ENCODE data around the gene HS1BP3. TPM values are rescaled to one million over a fixed set of nuclear protein-coding genes. Genes with fewer than 3 reads are reported as not detected.

The HS1BP3 gene
- total and polyA plus RNA-seq, 2 of the 4 experiments (the other 2 are of a cell fraction), result 9.0 to 14.8 TPM

- intact Hi-C loops (cut with micrococcal nuclease), result loop anchor here (1.0 to 5.0 kb wide), 5 partner anchors 16 to 224 kb away; no protein-coding TSS in a partner anchor
- ATAC-seq (ENCODE audit: low read depth), result no peak
These were observed 15.8 kb downstream of the HS1BP3 start for GRCh38 chr2:20635113-20635510.

More at GRCh38 chr2:20635113-20635510, 15.8 kb downstream of the HS1BP3 start:
- Histone ChIP-seq H4K20me1 (ENCODE audit: insufficient read depth, low read length) (no peaks in the 10 kb centered on the region), H4K91ac (ENCODE audit: insufficient read depth, low read depth, low read length) (no peak overlapping the region), H2BK15ac (ENCODE audit: low read depth, low read length) (no peak overlapping the region), H4K8ac (ENCODE audit: low read depth in 2 of 2, low read length in 2 of 2) (no peak overlapping the region), H2BK20ac (ENCODE audit: low read depth, low read length) (no peak overlapping the region), H3K4me1 (ENCODE audit: control insufficient read depth, insufficient read depth, low read length) (peaks cover 11% of the 10 kb centered on the region), H3K27me3 (ENCODE audit: control insufficient read depth, insufficient read depth, low read length) (no peaks in the 10 kb centered on the region), H3K9ac (ENCODE audit: low read depth, low read length) (no peak overlapping the region), H2BK120ac (ENCODE audit: low read depth, low read length) (no peak overlapping the region), H2BK5ac (ENCODE audit: low read depth, low read length, poor library complexity, severe bottlenecking) (no peak overlapping the region), H3K4ac (ENCODE audit: low read depth, low read length) (no peak overlapping the region; the same call in 1 of the 2 replicates), H3K14ac (replicated peaks; ENCODE audit: low read depth, low read length) (no peak overlapping the region), H3K4me3 (ENCODE audit: insufficient read depth, low read depth, low read length) (no peak overlapping the region), H3K27ac (ENCODE audit: insufficient read depth, low read length) (no peak overlapping the region), H4K5ac (ENCODE audit: low read depth, low read length) (no peak overlapping the region; the same call in 1 of the 2 replicates), H3K23ac (ENCODE audit: low read depth, low read length) (no peak overlapping the region), H3K56ac (ENCODE audit: extremely low read depth, insufficient read depth, low read length) (no peak overlapping the region), H2AK9ac (replicated peaks; ENCODE audit: low read depth, low read length, poor library complexity) (no peak overlapping the region), H3K79me1 (ENCODE audit: low read depth in 1 of 2, low read length in 2 of 2) (no peaks in the 10 kb centered on the region), H3K4me2 (ENCODE audit: low read depth, low read length) (no peak overlapping the region), H2AFZ (replicated peaks; ENCODE audit: low read length, poor library complexity) (no peak overlapping the region), H2AK5ac (ENCODE audit: low read depth, low read length) (no peak overlapping the region), H3K36me3 (ENCODE audit: control insufficient read depth, insufficient read depth, low read length) (peaks cover 19% of the 10 kb centered on the region; the same call in 1 of the 2 replicates), H3K9me3 (ENCODE audit: control insufficient read depth, insufficient read depth, low read length) (no peaks in the 10 kb centered on the region), H3K18ac (ENCODE audit: low read depth, low read length) (no peak overlapping the region), H3K9me1 (ENCODE audit: insufficient read depth, low read length) (no peaks in the 10 kb centered on the region)
- dilution Hi-C loops (cut with HindIII; ENCODE audit: low sequenced_read_pairs, unreplicated experiment) (loop anchor here (25.0 kb wide), 1 partner anchor 248 kb away; no protein-coding TSS in a partner anchor), in situ Hi-C loops (cut with MboI; ENCODE audit: low sequenced_read_pairs) (no loop called here)
- ChIA-PET CTCF (interaction anchor here (0.7 to 2.1 kb wide), 8 partner anchors 17 to 251 kb away, joined by 3 to 17 read pairs (median 5); no protein-coding TSS in a partner anchor), POLR2A (ENCODE audit: unreplicated experiment) (interaction anchor here (1.8 kb wide), 1 partner anchor 188 kb away, joined by 10 read pairs; the partner anchor contains the start of gene RHOB)
- no TSS peak for BruUV-seq (replicated peaks)
- 85% methylated on average over 3 of the region's 5 CpGs; no CpG with 5 or more reads in 1 of the 2 experiments for WGBS, 2 experiments (ENCODE audit: extremely low coverage in 2 of 2, insufficient read length in 1 of 2)
- TF ChIP-seq POLR2A (IDR thresholded peaks at IDR 0.05; ENCODE audit: low read depth, low read length) (no peak), RCOR1 (IDR thresholded peaks at IDR 0.05; ENCODE audit: insufficient replicate concordance, low read length) (no peak), SMC3 (IDR thresholded peaks at IDR 0.05; ENCODE audit: low read depth, low read length) (no peak), NFE2L2 (IDR thresholded peaks at IDR 0.05; ENCODE audit: low read depth, low read length) (no peak), CHD1 (IDR thresholded peaks at IDR 0.05; ENCODE audit: low read depth, low read length) (no peak), CEBPB (IDR thresholded peaks at IDR 0.05; ENCODE audit: low read depth, low read length) (no peak), MXI1 (IDR thresholded peaks at IDR 0.05; ENCODE audit: borderline replicate concordance, low read depth, low read length) (no peak), BHLHE40 (IDR thresholded peaks at IDR 0.05; ENCODE audit: low read depth, low read length) (no peak), CTCF (conservative IDR thresholded peaks at IDR 0.05; ENCODE audit: low read depth, low read length) (no peak), ELK1 (IDR thresholded peaks at IDR 0.05; ENCODE audit: borderline replicate concordance, low read depth, low read length) (no peak), MAZ (IDR thresholded peaks at IDR 0.05; ENCODE audit: borderline replicate concordance, low read depth, low read length) (no peak), USF2 (IDR thresholded peaks at IDR 0.05; ENCODE audit: low read depth, low read length) (no peak), RAD21 (IDR thresholded peaks at IDR 0.05; ENCODE audit: low read length) (no peak), FOS (IDR thresholded peaks at IDR 0.05; ENCODE audit: low read depth, low read length) (no peak), RFX5 (IDR thresholded peaks at IDR 0.05; ENCODE audit: low read depth, low read length) (no peak)
- DNase-seq, result no peak
